NCI-H1105 treated with DMSO at 0.1 percent for 48 hours (cell line): ENCODE results near the gene CEACAM16.
A peak's percentile ranks its signal among the peaks of the same experiment; 100 is the strongest.
"Not testable (repeated sequence)": the region's sequence is repeated elsewhere in the genome, so short reads cannot be mapped to it uniquely, and the experiment has no call there.

ENCODE experiments used
- DNase-seq: peaks from one replicate; lab custom pipeline; 2025; lab: John Stamatoyannopoulos, UW

The CEACAM16 gene

DNA sequence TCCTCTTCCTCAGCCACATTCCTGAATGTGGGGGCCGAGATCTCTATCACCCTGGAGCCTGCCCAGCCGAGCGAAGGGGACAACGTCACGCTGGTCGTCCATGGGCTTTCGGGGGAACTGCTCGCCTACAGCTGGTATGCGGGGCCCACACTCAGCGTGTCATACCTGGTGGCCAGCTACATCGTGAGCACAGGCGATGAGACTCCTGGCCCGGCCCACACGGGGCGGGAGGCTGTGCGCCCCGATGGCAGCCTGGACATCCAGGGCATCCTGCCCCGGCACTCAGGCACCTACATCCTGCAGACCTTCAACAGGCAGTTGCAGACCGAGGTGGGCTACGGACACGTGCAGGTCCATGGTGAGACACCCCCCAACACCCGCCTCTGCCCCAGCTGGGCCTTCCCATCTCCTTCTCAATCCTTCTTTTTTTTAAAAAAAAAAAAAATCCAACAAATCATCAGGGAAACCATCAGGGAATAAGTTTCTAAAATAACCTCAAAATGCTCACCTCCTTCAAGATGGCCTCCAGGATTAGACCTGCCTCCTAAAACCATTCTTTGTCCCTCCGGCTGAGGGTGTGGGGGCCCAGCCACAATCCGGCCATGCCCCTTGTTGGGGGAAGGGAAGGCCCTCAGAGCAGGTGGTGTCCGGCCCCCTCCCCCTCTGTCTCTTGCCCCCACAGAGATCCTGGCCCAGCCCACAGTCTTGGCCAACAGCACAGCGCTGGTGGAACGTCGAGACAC, 4.6 kb downstream of the CEACAM16 start:
- no peak for DNase-seq

DNA sequence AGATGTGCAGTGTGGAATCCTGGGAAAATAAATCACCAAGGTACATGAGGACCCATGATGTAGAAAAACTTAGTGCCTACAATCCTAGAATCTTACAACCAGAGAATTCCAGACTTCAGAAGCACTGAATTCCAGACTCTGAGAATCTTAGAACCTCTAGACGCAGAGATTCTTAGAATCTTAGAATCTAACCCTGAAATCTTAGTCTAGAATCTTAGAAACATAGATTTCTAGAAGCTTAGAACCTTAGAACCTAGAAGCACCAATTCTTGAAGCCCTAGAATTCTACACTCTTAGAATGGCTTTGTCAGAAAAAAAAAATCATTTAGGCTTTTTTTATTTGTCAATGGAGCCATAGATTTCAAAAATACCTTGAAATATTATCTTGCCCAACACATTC, 6.0 kb downstream of the CEACAM16 start:
- no peak for DNase-seq

DNA sequence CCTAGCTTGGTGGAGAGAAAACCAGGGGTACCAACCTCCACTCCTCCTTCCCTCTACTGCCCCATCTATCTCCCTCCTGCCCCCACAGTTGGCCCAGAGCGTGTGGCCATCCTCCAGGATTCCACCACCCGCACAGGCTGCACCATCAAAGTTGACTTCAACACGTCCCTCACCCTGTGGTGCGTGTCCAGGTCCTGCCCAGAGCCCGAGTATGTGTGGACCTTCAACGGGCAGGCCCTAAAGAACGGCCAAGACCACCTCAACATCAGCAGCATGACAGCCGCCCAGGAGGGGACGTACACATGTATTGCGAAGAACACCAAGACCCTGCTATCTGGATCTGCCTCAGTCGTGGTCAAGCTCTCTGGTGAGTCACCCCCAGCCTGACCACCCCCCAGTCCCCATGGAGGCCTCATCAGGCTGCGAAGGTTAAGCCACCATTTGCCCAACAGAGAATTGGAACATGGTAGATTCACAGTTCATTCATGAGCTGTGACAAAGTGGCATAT, 6.6 kb downstream of the CEACAM16 start:
- DNase-seq, result no peak

DNA sequence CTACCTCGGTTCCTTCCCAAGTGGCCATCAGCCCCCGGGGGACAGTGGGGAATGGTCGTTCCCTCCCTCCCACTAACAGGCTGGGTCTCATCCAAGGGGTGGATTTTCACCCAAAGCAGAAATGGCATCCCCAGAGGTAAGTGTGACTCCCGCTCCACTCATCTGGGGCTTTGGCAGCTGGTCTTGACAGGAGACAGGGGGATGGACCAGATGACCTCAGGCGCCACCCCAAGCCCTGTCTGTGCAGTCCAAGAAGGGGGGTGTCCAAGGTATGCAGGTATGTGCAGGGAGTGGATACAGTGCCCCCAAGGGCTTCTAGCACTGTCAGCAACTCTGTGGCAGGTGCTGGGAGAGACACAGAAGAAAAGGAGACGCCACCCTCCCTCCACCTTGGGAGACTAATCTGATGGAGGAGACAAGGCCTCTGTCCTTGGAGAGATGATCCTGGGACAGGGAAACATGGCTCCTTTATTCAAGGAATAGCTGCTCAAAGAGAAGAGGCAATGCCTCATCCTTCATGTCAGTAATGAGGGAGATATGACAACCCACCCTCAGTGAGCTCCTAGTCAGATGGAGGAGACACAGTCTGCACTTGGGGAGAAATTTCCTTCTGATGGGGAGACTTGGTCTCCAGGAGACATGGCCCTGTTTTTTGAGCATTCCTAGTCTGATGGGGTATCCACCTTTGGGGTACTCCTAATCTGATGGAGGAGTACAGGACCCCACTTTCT, 7.7 kb downstream of the CEACAM16 start:
- DNase-seq, result no peak

DNA sequence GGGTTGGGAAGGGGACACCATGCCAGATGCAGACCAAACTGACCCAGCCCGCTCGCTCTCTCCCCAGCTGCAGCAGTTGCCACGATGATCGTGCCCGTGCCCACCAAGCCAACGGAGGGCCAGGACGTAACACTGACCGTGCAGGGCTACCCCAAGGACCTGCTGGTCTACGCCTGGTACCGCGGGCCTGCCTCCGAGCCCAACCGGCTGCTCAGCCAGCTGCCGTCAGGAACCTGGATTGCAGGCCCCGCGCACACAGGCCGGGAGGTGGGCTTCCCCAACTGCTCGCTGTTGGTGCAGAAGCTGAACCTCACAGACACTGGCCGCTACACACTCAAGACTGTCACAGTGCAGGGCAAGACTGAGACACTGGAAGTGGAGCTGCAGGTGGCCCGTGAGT, 8.8 kb downstream of the CEACAM16 start:
- no peak for DNase-seq

DNA sequence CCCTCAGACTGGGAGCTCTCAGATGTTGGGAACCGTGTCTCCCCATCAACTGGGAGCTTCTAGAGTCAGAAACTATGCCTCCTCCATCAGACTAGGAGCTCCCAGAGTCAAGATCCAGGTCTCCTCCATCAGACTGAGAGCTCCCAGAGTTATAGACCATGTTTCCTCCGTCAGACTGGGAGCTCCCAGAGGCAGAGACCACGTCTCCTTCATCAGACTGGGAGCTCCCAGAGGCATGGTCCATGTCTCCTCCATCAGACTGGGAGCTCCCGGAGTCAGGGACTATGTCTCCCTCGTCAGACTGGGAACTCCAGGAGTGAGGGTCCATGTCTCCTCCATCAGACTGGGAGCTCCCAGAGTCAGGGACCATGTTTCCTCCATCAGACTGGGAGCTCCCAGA, 10.0 kb downstream of the CEACAM16 start:
- no peak for DNase-seq

DNA sequence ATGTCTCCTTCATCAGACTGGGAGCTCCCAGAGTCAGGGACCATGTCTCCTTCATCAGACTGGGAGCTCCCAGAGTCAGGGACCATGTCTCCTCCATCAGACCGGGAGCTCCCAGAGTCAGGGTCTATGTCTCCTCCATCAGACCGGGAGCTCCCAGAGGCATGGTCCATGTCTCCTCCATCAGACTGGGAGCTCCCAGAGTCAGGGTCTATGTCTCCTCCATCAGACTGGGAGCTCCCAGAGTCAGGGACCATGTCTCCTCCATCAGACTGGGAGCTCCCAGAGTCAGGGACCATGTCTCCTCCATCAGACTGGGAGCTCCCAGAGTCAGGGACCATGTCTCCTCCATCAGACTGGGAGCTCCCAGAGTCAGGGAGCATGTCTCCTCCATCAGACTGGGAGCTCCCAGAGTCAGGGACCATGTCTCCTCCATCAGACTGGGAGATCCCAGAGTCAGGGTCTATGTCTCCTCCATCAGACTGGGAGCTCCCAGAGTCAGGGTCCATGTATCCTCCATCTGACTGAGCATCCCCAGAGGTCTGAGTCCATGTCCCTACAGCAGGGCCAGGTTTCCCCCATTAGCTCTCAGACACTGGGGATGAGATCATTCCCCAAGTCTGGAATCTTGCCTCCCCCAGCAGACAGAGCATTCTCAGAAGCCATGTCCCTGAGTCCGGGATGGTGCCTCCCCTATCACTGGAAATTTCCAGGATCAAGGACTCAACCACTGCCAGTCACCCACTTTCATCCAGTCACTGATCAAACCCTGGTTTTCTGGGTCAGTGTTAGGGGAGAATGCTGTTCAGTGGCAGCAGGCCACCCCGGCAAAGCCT, 10.7 kb downstream of the CEACAM16 start:
- not testable (repeated sequence) for DNase-seq

DNA sequence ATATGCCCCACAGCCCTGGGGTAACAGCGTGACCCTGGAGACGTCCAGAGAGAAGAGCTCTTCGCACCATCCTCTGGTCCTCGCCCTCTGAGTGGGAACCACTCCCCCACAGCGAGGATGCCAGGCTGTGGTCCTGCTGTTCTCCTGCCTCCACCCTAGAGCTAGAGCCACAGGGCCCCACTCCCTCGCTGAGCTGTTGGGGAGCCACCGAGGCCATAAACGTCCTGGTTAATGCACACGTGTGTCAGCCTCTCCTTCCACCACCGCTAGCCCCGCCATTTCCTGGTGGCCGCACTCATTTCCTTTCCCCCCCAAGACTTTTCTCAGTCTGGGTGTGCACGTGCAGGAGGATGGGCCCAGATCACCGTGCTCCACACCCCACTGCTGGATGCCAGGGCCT, 11.5 kb downstream of the CEACAM16 start:
- DNase-seq, result no peak

DNA sequence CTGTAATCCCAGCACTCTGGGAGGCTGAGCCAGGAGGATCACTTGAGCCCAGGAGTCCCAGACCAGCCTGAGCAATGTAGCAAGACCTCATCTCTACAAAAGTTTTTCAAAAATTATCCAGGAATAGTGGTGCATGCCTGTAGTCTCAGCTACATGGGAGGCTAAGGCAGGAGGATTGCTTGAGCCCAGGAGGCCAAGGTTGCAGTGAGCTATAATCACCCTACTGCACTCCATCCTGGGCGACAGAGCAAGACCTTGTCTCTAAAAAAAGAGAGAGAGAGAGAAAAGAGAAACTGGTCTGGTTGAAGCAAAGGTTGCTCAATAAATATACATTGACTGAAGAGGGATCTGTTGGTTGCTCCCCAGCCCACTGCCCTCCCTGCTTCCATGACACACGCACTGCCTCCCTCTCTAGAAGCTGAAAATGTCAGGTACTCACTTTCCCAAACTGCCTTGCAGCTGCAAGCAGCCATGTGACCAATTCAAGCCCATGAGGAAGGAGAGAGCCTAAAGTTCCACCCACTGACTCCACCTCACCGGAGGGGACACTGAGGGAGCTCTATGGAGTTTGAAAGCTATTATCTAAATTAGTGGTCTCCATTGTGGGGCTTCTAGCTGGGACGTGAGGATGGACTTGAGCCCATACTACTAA, 14.0 kb downstream of the CEACAM16 start:
- no peak for DNase-seq

DNA sequence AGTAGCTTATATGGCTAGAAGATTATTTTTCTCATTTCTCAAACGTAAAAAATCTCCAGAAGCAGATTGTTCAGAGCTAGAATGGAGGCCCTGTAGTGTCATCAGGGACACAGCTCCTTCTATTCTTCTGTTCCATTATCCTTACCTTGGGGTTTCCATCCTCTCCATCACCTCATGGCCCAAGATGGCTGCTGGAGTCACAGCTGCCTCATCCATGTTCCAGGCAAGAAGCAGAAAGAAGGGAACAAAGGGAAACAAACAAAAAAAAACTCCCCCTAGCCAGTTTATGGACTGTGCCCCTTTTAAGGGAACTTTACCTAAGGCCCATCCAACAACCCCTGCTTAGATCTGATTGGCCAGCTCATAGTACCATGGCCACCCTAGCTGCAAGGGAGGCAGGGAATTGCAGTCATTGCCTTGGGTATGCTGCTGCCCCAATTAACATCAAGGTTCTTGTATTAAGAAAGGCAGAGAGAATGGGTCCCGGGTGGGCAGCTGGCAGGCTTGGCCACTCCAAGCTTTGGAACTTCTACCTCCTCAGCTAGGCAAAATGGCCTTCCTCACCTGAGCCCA, 15.7 kb downstream of the CEACAM16 start:
- no peak for DNase-seq

DNA sequence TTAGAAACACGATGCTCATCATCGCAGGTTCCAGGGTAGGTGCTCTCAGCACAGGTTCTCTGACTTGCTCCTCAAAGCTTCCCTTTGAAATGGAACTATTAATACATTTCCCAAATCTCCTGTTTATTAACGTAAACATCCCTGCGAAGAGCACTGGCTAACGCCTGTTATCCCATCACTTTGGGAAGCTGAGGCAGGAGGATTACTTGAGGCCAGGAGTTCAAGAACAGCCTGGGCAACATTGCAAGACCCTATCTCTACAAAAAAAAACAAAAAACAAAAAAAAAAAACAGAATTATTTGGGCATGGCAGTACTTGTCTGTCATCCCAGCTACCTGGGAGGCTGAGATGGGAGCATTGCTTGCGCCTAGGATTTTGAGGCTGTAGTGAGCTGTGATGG, 18.7 kb downstream of the CEACAM16 start:
- no peak for DNase-seq

DNA sequence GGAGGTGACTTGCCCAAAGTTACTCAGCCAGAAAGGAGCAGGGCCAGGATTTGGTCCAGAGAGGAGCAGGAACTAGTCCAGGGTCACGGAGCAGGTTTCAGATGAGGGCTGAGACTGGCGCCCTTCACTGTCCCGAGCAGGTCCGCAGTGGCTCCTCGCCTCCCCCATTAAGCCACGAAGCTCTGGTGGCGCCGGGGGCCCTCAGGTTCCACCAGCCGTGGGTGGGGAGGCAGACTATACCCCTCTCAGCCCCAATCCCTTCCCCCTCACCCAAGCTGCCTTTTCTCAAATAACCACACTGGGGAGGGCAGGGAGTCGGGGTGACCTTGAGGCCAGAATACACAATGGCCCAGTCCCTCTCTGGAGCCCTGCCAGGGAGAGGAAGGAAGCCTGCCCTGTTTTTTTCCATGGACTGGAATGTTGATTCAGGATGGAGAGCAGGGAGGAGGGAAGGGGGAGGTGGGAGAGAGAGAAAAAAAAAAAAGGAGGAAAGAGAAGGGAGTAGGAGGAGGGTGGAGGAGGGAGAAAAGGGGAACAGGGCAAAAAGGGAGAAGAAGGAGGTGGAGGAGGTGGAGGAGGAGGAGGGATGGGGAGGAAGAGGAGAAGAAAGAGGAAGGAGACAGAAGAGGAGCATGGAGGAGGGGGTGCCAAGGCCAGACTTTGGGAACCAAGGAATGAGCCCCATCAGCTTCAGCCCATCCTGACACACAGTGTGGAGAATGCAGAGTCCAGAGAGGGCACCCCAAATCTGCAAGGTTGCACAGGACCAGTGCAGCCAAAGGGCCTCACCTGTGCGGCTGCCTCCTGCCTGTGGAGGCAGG, 19.7 kb downstream of the CEACAM16 start:
- DNase-seq, result no peak

DNA sequence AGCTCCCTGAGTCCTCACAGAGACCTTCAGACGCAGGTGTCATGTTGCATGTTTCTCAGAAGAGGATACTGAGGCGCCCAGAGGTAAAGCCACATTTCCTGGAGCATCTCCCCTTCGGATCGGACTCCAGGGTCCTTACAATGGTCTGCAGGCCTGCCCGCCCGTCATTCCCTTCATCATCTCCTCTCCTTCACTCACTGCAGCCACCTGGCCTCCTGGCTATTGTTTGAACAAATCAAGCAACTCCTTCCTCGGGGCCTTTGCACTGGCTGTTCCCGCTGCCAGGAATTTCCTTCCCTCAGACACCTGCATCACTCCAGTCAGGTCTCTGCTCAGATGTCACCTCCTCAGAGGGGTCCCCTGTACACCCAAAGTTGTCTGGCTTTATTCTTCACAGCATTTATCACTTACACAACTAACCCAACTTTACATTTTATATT, 20.3 kb downstream of the CEACAM16 start:
- DNase-seq, result no peak

DNA sequence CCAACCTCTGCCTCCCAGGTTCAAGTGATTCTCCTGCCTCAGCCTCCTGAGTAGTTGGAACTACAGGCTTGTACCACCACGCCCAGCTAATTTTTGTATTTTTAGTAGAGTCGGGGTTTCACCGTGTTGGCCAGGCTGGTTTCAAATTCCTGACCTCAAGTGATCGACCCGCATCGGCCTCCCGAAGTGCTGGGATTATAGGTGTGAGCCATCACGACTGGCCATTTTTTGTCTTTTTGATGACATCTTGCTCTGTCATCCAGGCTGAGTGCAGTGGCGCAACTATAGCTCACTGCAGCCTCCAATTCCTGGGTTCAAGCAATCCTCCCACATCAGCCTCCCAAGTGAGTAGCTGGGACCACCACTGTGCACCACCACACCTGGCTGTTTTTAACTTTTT, 21.4 kb downstream of the CEACAM16 start:
- DNase-seq, result not testable (repeated sequence)

DNA sequence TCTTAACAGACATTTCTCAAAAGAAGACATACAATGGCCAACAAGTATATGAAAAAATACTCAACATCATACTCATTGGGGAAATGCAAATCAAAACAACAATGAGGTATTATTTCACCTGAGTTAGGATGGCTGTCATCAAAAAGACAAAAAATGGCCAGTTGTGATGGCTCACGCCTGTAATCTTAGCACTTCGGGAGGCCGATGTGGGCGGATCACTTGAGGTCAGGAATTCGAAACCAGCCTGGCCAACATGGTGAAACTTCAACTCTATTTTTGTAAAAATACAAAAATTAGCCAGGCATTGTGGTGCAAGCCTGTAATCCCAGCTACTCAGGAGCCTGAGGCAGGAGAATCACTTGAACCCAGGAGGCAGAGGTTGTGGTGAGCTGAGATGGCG, 22.0 kb downstream of the CEACAM16 start:
- no peak for DNase-seq

DNA sequence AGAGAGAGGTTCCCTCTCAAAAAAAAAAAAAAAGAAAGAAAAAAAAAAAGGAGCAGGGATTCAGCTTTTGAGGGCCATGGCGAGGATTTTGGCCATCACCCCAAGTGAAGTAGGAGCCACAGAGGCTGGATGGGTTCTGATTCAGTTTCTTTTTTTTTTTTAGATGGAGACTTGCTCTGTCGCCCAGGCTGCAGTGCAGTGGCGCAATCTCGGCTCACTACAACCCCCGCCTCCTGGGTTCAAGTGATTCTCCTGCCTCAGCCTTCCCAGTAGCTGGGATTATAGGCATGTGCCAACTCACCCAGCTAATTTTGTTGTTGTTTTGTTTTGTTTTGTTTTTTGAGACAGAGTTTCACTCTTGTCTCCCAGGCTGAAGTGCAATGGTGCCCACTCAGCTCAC, 22.4 kb downstream of the CEACAM16 start:
- DNase-seq, result not testable (repeated sequence)

DNA sequence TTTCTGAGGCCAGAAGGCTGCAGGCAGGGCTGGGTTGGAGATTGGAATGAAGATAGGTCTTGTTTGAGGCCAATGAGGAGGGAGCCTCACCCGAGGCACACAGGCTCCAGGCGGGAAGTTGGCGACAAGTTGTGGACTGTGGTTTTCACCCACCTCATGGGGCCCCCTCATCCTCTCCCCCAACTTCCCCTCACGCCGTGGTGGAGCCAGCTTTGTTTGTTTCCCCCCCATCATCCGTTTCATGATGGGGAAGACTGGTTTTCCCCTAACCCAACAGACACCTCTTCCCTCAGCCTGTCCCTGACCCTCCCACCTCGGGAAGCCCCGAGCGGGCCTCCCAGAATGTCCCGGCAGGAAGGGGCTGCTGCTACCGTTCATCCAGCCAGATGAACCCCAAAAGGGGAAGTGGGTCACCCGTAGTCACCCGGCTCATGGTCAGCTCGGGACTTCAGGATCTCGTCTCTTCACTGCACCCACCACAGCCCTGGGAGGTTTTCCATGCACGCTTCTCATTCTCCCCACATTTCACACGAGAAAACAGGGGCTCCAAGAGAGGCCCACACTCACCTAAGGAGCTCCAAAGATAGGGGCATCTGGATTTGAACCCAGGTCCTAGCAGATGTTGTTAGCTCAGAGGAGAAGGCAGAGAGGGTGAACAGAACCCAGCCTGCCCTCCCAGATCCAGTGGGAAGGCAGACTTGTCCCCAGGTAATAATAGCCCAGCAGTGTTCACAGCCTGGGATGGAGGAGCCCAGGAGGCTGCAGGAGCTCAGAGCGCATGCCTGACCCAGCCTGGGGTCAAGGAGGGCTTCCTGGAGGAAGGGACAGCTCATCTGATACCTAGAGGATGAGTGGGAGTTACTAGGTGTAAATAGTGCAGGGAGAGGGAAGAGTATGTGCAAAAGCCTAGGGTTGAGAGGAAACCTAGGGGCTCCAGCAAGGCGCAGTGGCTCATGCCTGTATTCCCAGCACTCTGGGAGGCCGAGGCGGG, 23.5 kb downstream of the CEACAM16 start:
- no peak for DNase-seq

DNA sequence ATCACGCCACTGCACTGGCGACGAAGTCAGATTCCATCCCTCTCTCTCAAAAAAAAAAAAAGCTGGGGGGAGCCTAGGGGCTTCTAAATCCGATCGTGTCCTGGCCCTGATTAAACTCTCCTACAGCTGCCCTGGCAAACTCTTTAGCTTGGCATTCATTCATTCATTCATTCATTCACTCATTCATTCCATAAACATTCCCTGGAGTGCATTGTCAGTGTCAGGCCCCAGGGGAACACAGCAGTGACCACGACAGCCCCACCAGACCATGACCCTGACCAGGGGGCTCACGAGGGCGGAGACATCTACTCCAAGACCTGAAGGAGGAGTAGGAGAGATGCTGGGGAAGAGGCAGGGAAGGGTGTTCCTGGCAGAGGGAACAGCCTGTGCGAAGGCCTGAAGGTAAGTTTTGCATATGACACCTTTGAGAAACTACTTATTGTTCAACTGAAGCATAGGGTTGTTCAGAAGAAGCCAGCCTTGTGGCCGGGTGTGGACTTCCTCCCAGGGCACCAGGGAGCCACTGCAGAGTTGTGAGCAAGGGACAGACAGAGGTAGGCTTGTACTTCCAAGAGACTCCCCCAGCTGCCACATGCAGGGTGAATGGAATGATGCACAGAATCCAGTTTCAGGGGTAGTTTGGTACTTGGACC, 24.5 kb downstream of the CEACAM16 start:
- DNase-seq, result no peak

DNA sequence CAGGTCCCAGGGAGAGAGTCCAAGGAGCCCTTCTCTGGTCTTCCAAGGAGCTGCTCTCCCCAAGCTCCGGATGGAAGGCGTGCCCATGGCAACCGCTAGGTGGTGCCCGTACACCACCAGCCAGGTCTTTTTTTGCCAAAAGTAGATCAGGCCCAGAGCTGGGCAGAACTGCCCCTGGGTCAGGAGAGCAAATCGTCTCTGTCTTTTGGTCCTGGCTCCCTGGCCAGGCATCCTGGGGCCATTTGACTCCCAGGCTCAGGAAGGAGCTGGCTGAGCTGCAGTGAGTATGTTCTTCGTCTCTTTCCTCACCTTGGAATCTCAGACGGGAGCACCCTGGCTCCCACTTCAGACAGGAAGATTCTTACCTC, 25.0 kb downstream of the CEACAM16 start:
- peak; percentile 35 for DNase-seq
